ENCODE measurements around the gene SSBP4. TPM values are rescaled to one million over a fixed set of nuclear protein-coding genes. Genes with fewer than 3 reads are reported as not detected.

SSBP4 gene
- total RNA-seq, 2 experiments from 2014 or later = 140 to 153 TPM

Other genes with a start within 250 kb of the SSBP4 start
- 10 to 100 TPM; 48.0 to 55.6 TPM for gene IFI30, start 245.6 kb upstream of the SSBP4 start, total RNA-seq
- 1 to 10 TPM; 6.2 to 6.3 TPM for gene MPV17L2, start 226.2 kb upstream of the SSBP4 start, total RNA-seq
- gene RAB3A, start 215.4 kb upstream of the SSBP4 start, total RNA-seq = 1 to 10 TPM; 3.7 to 5.3 TPM
- under 1 TPM; 0.13 to 0.18 TPM for gene PDE4C, start 193.0 kb upstream of the SSBP4 start, total RNA-seq
- gene IQCN, start 144.9 kb upstream of the SSBP4 start, total RNA-seq = 1 to 10 TPM; 1.6 to 1.7 TPM
- 100 to 1,000 TPM; 390 to 402 TPM for gene JUND, start 137.8 kb upstream of the SSBP4 start, total RNA-seq
- 100 to 1,000 TPM; 180 to 186 TPM for gene LSM4, start 96.3 kb upstream of the SSBP4 start, total RNA-seq
- 10 to 100 TPM; 42.7 to 44.0 TPM for gene PGPEP1, start 78.8 kb upstream of the SSBP4 start, total RNA-seq
- not detected for gene GDF15, start 33.2 kb upstream of the SSBP4 start, total RNA-seq
- gene LRRC25, start 21.8 kb upstream of the SSBP4 start, total RNA-seq = not detected
- 10 to 100 TPM; 16.7 to 18.0 TPM for gene ISYNA1, start 18.7 kb downstream of the SSBP4 start, total RNA-seq
- gene ELL, start 102.7 kb downstream of the SSBP4 start, total RNA-seq = 10 to 100 TPM; 26.2 to 26.3 TPM
- gene FKBP8, start 124.2 kb downstream of the SSBP4 start, total RNA-seq = 100 to 1,000 TPM; 263 TPM
- 10 to 100 TPM; 93.0 to 99.1 TPM for gene KXD1, start 138.5 kb downstream of the SSBP4 start, total RNA-seq
- gene UBA52, start 152.5 kb downstream of the SSBP4 start, total RNA-seq = 1,000 to 10,000 TPM; 1,374 to 1,409 TPM
- gene REX1BD, start 169.4 kb downstream of the SSBP4 start, total RNA-seq = 10 to 100 TPM; 81.2 to 83.3 TPM
- not detected for gene CRLF1, start 187.4 kb downstream of the SSBP4 start, total RNA-seq
- under 1 TPM in 1 of 2 experiments, not detected in 1; 0.13 TPM for gene TMEM59L, start 193.5 kb downstream of the SSBP4 start, total RNA-seq
- gene KLHL26, start 217.6 kb downstream of the SSBP4 start, total RNA-seq = 10 to 100 TPM; 10.8 to 11.0 TPM